Esophagus muscularis mucosa (tissue), 4 donors: Measurements from ENCODE around the gene POLR3GL.

Source experiments
- CTCF ChIP-seq, 3 experiments: fragments of 200-600 bp in 2 of 3; fragments of 450-650 bp in 1 of 3; sonication (generic) in 2 of 3; IDR thresholded peaks; one replicate each; pipeline ENCODE4 v1.5.1; 2017 to 2019; ENCODE audit warnings: antibody characterized with exemption in 3 of 3, mild to moderate bottlenecking in 2 of 3, moderate library complexity in 1 of 3
- EP300 ChIP-seq: sonication (generic); formaldehyde crosslinking; IDR thresholded peaks from one replicate; pipeline ENCODE4 v1.6.1; 2017; ENCODE audit warnings: antibody characterized with exemption
- POLR2A ChIP-seq: fragments of 450-650 bp; IDR thresholded peaks from one replicate; pipeline ENCODE4 v1.6.1; 2017; ENCODE audit warnings: antibody characterized with exemption, moderate library complexity, mild to moderate bottlenecking, low read depth
- POLR2AphosphoS5 ChIP-seq, 2 donors: sonication (generic); formaldehyde crosslinking; IDR thresholded peaks; one replicate each; pipeline ENCODE4 v1.6.1; 2017; ENCODE audit warnings: antibody characterized with exemption in 2 of 2

- TF ChIP-seq POLR2AphosphoS5 (IDR thresholded peaks at IDR 0.05) (no peak), CTCF (IDR thresholded peaks at IDR 0.05) (no peak), EP300 (no peak), POLR2A (no peak)
These were observed 14.0 kb downstream of the POLR3GL start for GRCh38 chr1:145978471-145978853.
